ENCODE data around the gene TNFAIP3. TPM values are rescaled to one million over a fixed set of nuclear protein-coding genes. Genes with fewer than 3 reads are reported as not detected.

Gene TNFAIP3
- total and polyA plus RNA-seq, 2 of the 8 experiments (the other 6 are each of a cell fraction or from before 2014, with no cell fraction given) = 1.6 to 2.0 TPM

DNA sequence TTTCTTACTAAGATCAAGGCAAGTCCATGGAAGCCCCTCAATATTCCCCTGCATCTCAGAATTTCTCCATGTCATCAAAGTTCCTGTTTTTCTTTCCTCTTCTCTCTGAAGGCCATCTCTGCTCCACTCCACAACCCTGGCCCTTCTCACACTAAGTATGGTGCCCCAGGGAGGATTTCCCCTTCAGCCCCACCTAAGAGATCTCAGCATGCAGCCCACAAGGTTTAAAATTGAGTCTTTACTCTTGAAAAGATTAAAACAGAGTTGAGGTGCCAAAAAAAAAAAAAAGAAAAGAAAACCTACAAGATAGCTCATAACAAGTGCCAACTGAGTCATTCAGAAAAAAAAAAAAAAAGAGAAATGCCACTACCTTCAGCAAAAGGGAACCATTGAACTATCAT is 36.5 kb upstream of the TNFAIP3 start (continued):
- TF ChIP-seq PHF8 (conservative IDR thresholded peaks at IDR 0.05; ENCODE audit: low read depth, low read length) (no peak), SRF (IDR thresholded peaks at IDR 0.05; ENCODE audit: low read depth, low read length) (no peak), JUN (IDR thresholded peaks at IDR 0.05; ENCODE audit: low read depth, low read length) (no peak), HDAC2 (IDR thresholded peaks at IDR 0.05; ENCODE audit: borderline replicate concordance in 1 of 2, low read depth in 2 of 2, low read length in 2 of 2) (no peak)
- TF ChIP-seq, protein P1, sequence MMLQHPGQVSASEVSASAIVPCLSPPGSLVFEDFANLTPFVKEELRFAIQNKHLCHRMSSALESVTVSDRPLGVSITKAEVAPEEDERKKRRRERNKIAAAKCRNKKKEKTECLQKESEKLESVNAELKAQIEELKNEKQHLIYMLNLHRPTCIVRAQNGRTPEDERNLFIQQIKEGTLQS (IDR thresholded peaks at IDR 0.05; ENCODE audit: insufficient read depth, low read depth, low read length) = no peak
- TF ChIP-seq, protein P2, sequence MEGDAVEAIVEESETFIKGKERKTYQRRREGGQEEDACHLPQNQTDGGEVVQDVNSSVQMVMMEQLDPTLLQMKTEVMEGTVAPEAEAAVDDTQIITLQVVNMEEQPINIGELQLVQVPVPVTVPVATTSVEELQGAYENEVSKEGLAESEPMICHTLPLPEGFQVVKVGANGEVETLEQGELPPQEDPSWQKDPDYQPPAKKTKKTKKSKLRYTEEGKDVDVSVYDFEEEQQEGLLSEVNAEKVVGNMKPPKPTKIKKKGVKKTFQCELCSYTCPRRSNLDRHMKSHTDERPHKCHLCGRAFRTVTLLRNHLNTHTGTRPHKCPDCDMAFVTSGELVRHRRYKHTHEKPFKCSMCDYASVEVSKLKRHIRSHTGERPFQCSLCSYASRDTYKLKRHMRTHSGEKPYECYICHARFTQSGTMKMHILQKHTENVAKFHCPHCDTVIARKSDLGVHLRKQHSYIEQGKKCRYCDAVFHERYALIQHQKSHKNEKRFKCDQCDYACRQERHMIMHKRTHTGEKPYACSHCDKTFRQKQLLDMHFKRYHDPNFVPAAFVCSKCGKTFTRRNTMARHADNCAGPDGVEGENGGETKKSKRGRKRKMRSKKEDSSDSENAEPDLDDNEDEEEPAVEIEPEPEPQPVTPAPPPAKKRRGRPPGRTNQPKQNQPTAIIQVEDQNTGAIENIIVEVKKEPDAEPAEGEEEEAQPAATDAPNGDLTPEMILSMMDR (IDR thresholded peaks at IDR 0.05; ENCODE audit: control extremely low read depth in 1 of 3, insufficient read depth in 1 of 3, low read depth in 1 of 3, low read length in 3 of 3) = no peak
